HL-60 (cell line): ENCODE measurements around the gene CLCA4.

Experiments used
- DNase-seq, 2 experiments: peaks; one replicate each; pipeline ENCODE4 v3.0.0-alpha.2; 2010 to 2020; ENCODE audit warnings: low read depth in 1 of 2, low spot score in 1 of 2
- H3K27ac ChIP-seq: fragments of 250-450 bp; sonication (Bioruptor Pico); replicated peaks from 2 replicates; pipeline ENCODE4 v1.5.1; 2020; ENCODE audit warnings: mild to moderate bottlenecking, moderate library complexity
- H3K27me3 ChIP-seq: fragments of 250-450 bp; sonication (Bioruptor Pico); 2 replicates; pipeline ENCODE4 v1.5.1; 2021; ENCODE audit warnings: mild to moderate bottlenecking, moderate library complexity; ENCODE audit not compliant: insufficient read depth, poor library complexity, severe bottlenecking
- H3K4me3 ChIP-seq: replicated peaks from 2 replicates; pipeline ENCODE4 v1.5.1; 2011; ENCODE audit warnings: mild to moderate bottlenecking, control low read depth, low read length; ENCODE audit not compliant: insufficient read depth
- CTCF ChIP-seq: IDR thresholded peaks from one replicate; pipeline ENCODE4 v1.5.1; 2011; ENCODE audit warnings: low read length, control low read depth, inconsistent platforms; ENCODE audit not compliant: insufficient read depth
- GABPA ChIP-seq: IDR thresholded peaks from 2 replicates; pipeline ENCODE4 v1.6.1; 2012; ENCODE audit warnings: low read depth
- POLR2AphosphoS5 ChIP-seq: IDR thresholded peaks from 2 replicates; pipeline ENCODE4 v1.6.1; 2012; ENCODE audit warnings: low read depth
- SPI1 ChIP-seq: IDR thresholded peaks from 2 replicates; pipeline ENCODE4 v1.6.1; 2012; ENCODE audit warnings: low read depth, mild to moderate bottlenecking, borderline replicate concordance
- TF ChIP-seq, protein P1 (sequence below): IDR thresholded peaks from 2 replicates; pipeline ENCODE4 v1.6.1; 2012; ENCODE audit warnings: low read depth; ENCODE audit not compliant: insufficient replicate concordance

Gene CLCA4

GRCh38 chr1:86516335-86516734, 30.5 kb upstream of the CLCA4 start:
- Histone ChIP-seq H3K27me3 (no peaks in the 10 kb centered on the region), H3K4me3 (no peak overlapping the region), H3K27ac (no peak overlapping the region)
- TF ChIP-seq SPI1 (no peak), CTCF (no peak), POLR2AphosphoS5 (no peak), GABPA (no peak)
- TF ChIP-seq, protein P1, sequence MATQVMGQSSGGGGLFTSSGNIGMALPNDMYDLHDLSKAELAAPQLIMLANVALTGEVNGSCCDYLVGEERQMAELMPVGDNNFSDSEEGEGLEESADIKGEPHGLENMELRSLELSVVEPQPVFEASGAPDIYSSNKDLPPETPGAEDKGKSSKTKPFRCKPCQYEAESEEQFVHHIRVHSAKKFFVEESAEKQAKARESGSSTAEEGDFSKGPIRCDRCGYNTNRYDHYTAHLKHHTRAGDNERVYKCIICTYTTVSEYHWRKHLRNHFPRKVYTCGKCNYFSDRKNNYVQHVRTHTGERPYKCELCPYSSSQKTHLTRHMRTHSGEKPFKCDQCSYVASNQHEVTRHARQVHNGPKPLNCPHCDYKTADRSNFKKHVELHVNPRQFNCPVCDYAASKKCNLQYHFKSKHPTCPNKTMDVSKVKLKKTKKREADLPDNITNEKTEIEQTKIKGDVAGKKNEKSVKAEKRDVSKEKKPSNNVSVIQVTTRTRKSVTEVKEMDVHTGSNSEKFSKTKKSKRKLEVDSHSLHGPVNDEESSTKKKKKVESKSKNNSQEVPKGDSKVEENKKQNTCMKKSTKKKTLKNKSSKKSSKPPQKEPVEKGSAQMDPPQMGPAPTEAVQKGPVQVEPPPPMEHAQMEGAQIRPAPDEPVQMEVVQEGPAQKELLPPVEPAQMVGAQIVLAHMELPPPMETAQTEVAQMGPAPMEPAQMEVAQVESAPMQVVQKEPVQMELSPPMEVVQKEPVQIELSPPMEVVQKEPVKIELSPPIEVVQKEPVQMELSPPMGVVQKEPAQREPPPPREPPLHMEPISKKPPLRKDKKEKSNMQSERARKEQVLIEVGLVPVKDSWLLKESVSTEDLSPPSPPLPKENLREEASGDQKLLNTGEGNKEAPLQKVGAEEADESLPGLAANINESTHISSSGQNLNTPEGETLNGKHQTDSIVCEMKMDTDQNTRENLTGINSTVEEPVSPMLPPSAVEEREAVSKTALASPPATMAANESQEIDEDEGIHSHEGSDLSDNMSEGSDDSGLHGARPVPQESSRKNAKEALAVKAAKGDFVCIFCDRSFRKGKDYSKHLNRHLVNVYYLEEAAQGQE = no peak
- no peak for DNase-seq

GRCh38 chr1:86517336-86517735, 29.5 kb upstream of the CLCA4 start:
- no peaks in the 10 kb centered on the region for H3K27me3 ChIP-seq
- H3K4me3 ChIP-seq = no peak overlapping the region
- no peak overlapping the region for H3K27ac ChIP-seq
- TF ChIP-seq, protein P1 = no peak
- TF ChIP-seq GABPA = no peak
- TF ChIP-seq POLR2AphosphoS5 = no peak
- no peak for TF ChIP-seq CTCF
- TF ChIP-seq SPI1 = no peak
- DNase-seq = no peak

GRCh38 chr1:86520789-86521521, 25.9 kb upstream of the CLCA4 start:
- Histone ChIP-seq H3K27ac (no peak overlapping the region), H3K4me3 (no peak overlapping the region), H3K27me3 (no peaks in the 10 kb centered on the region)
- DNase-seq = no peak
- TF ChIP-seq CTCF (no peak), POLR2AphosphoS5 (no peak), SPI1 (no peak), GABPA (no peak)
- TF ChIP-seq, protein P1 = no peak
